Thoracic aorta (tissue), 2 donors: ENCODE measurements around the gene SCAANT1. TPM values are rescaled to one million over a fixed set of nuclear protein-coding genes. Genes with fewer than 3 reads are reported as not detected.

Source experiments
- ATAC-seq: fragments of 150-250 bp; one replicate; pipeline ENCODE4 v1.8.0; 2017; ENCODE audit warnings: low read depth; ENCODE audit not compliant: insufficient number of reproducible peaks, low FRiP score
- DNase-seq: peaks from one replicate; pipeline ENCODE4 v3.0.0-alpha.2; 2020; ENCODE audit warnings: low spot score
- H3K27ac ChIP-seq, 2 donors: fragments of 200-600 bp; sonication (generic); 1 replicate in 1 of 2; 2 replicates in 1 of 2; pipeline ENCODE4 v1.5.1; 2016; ENCODE audit warnings: mild to moderate bottlenecking in 2 of 2, moderate library complexity in 2 of 2
- H3K27me3 ChIP-seq: fragments of 200-600 bp; sonication (generic); replicated peaks from 2 replicates; pipeline ENCODE4 v1.6.0; 2016; ENCODE audit warnings: mild to moderate bottlenecking; ENCODE audit not compliant: insufficient read depth
- H3K36me3 ChIP-seq: fragments of 200-600 bp; sonication (generic); one replicate; pipeline ENCODE4 v1.5.1; 2016
- H3K4me1 ChIP-seq, 2 donors: fragments of 200-600 bp; sonication (generic); 1 replicate in 1 of 2; 2 replicates in 1 of 2; pipeline versions ENCODE4 v1.5.1 to v1.6.0; 2016; ENCODE audit warnings: low read depth in 2 of 2, mild to moderate bottlenecking in 1 of 2; ENCODE audit not compliant: control insufficient read depth in 1 of 2
- H3K4me3 ChIP-seq: fragments of 200-600 bp; sonication (generic); 2 replicates; pipeline ENCODE4 v1.5.1; 2016; ENCODE audit warnings: mild to moderate bottlenecking
- H3K9me3 ChIP-seq: fragments of 200-600 bp; sonication (generic); 2 replicates; pipeline ENCODE4 v1.5.1; 2016
- CTCF ChIP-seq: fragments of 200-600 bp; sonication (generic); IDR thresholded peaks from one replicate; pipeline ENCODE4 v1.5.1; 2019; ENCODE audit warnings: antibody characterized with exemption
- total RNA-seq, 2 donors: library from RNA; depleted of rRNA; stranded (reverse); fragments of >200 nt; gene quantifications; one replicate each; pipeline versions ENCODE4 v1.1.0 to v1.2.3, GENCODE V29; 2016

Gene SCAANT1
- total RNA-seq, 2 donors from 2014 or later, result not detected

DNA sequence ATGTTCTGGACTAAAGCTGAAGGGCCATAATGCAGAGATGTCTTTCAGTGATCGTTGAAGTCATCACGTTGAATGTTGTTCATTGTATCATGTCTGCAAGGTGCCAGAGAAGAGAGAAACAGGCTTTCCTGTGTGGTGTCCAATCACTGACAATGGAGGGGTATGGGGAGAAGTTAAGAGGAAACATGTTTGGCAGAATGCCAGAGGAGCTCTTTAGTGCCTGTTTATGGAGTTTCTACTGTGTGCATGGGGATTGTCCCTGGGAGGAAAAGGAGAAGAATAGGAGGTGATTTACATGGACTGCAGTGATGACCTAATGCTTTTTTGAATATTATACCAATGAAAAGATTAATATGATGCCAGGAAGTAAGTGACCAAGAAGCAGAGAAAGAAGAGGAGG is 11.7 kb downstream of the SCAANT1 start:
- no peak for DNase-seq
- ATAC-seq, result no peak
- H3K4me1 ChIP-seq, result peaks cover 6 to 18% of the 10 kb centered on the region in 2 donors
- no peak for TF ChIP-seq CTCF
- H3K27me3 ChIP-seq, result no peaks in the 10 kb centered on the region
- H3K36me3 ChIP-seq, result peaks cover 2% of the 10 kb centered on the region
- H3K27ac ChIP-seq, result no peak overlapping the region
- no peak overlapping the region for H3K4me3 ChIP-seq
- no peaks in the 10 kb centered on the region for H3K9me3 ChIP-seq

- ATAC-seq, result no peak
- no peak for DNase-seq
- TF ChIP-seq CTCF, result no peak
Observed at GRCh38 chr3:63900010-63900409, 12.2 kb downstream of the SCAANT1 start.

GRCh38 chr3:63896332-63897030 is 15.7 kb downstream of the SCAANT1 start:
- TF ChIP-seq CTCF, result no peak
- no peak for DNase-seq
- Histone ChIP-seq H3K36me3 (peaks cover 2% of the 10 kb centered on the region), H3K4me3 (no peak overlapping the region), H3K27me3 (no peaks in the 10 kb centered on the region), H3K4me1 (peaks cover 23 to 35% of the 10 kb centered on the region in 2 donors), H3K27ac (no peak overlapping the region), H3K9me3 (no peaks in the 10 kb centered on the region)
- ATAC-seq, result no peak

More at GRCh38 chr3:63900010-63900409, 12.2 kb downstream of the SCAANT1 start:
- Histone ChIP-seq H3K4me3 (no peak overlapping the region), H3K27me3 (no peaks in the 10 kb centered on the region), H3K27ac (no peak overlapping the region), H3K9me3 (no peaks in the 10 kb centered on the region), H3K4me1 (peaks cover 9 to 22% of the 10 kb centered on the region in 2 donors), H3K36me3 (peaks cover 2% of the 10 kb centered on the region)

DNA sequence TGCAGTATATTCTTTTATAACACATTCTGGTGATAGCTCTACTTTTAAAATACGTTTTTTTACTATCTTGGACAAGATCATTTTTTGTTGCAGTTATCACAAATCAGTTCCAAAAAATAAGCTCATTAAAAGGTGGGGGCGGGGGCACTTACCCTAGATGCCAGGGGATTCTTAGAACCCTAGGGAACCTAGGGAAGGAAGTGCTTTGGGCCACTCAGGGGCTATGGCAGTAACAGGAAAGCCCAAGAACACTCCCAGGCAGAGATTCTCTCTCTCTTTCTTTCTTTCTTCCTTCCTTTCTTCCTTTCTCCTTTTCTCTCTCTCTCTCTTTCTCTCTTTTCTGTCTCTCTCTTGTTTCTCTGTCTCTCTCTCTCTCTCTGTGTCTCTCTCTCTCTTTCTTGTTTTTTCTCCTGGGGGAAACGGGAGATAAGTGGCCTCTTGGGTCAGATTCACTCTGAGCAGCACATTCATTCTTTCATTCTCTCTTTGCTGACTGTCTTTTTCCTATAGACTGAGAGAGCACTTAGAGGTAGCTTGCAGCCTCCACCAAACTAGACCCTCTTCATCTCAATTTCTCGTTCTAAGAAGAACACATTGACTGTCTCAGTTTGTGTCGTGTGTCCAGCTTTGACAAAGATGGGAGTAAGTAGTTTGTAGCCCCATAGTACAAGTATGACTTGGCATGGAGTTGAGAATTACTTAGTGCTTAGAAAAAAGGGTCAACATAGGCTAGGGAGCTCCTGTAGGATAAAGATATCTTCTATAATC is 16.6 kb downstream of the SCAANT1 start:
- Histone ChIP-seq H3K4me3 (no peak overlapping the region), H3K36me3 (peaks cover 2% of the 10 kb centered on the region), H3K4me1 (peaks cover 23 to 35% of the 10 kb centered on the region in 2 donors), H3K27ac (peak overlapping the region in 1 of 2 donors; percentile 15), H3K9me3 (no peaks in the 10 kb centered on the region), H3K27me3 (no peaks in the 10 kb centered on the region)
- DNase-seq, result no peak
- no peak for TF ChIP-seq CTCF
- ATAC-seq, result no peak

DNA sequence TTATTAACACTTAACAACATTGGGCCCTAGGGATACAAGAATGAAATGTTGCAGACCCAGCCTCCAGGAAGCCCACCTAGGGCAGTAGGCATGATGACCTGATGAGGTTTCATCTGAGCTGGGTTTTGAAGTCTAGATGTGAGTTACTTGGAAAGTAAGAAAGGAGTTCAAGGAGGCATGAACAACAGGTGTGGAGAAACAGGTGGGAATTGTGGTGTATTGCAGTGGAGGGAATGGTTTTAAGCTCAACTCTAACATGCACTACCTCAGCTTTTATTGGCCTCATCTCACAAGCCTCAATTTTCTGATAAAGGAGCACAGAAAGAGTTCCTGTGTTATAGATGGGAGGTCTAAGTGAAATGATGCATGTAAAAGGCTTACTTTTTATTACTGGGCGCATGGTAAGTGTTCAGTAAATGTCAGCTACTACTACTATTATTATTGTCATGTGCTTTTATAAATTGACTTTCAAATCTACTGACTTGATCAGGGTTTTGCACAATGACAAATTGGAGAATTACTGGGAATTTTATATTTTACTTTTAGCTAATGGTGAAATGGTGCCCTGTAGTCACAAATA is 19.3 kb downstream of the SCAANT1 start:
- TF ChIP-seq CTCF, result no peak
- no peaks in the 10 kb centered on the region for H3K27me3 ChIP-seq
- DNase-seq (no peak), ATAC-seq (no peak)
- H3K36me3 ChIP-seq, result no peaks in the 10 kb centered on the region
- H3K9me3 ChIP-seq, result no peaks in the 10 kb centered on the region
- H3K4me3 ChIP-seq, result no peak overlapping the region
- no peak overlapping the region for H3K27ac ChIP-seq
- H3K4me1 ChIP-seq, result peaks cover 23 to 35% of the 10 kb centered on the region in 2 donors
